Ovary (tissue), 3 donors: ENCODE data around the gene C2orf80.

Source experiments
- POLR2A ChIP-seq: fragments of 450-650 bp; IDR thresholded peaks from one replicate; pipeline ENCODE4 v1.6.1; 2017; ENCODE audit warnings: antibody characterized with exemption, mild to moderate bottlenecking, moderate library complexity
- TF ChIP-seq, protein P1 (sequence below), 3 donors: fragments of 450-650 bp in 2 of 3; fragments of 200-600 bp in 1 of 3; IDR thresholded peaks; one replicate each; pipeline versions ENCODE4 v1.5.1 to v1.8.0; 2016 to 2022; ENCODE audit warnings: antibody characterized with exemption in 3 of 3, mild to moderate bottlenecking in 1 of 3
- donor health status: DM: no; HTN: no; CAD: no.

DNA sequence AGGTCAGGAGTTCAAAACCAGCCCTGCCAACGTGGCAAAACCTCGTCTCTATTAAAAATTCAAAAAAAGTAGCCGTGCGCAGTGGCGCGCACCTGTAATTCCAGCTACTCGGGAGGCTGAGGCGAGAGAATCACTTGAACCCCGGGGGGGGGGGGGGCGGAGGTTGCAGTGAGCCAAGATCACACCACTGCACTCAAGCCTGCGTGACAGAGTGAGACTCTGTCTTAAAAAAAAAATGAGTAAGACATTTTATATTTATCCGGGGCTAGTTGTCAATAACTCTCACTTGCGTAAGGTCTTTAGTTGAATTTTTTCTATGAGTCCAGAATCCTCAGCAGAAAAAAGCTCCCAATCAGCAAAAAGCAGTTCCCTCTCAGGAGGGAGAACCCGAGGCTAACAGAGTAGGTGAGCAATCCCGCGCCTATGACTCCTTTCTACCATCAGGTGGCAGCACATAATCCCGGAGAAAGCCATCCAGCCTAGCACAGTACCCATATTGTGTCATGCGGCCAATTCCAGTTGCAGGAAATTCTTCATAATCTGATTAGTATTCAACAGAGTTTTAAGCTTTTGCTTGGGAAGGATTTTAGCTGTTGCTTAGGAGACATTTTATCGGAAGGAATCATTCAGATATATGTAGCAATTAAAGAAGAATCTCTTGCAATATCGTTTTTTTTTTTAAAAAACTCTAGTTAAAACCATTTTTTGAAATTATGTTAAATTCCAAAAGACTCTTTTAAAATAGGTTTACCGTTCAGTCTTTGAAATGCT lies 14.6 kb downstream of the C2orf80 start:
- TF ChIP-seq, protein P1, sequence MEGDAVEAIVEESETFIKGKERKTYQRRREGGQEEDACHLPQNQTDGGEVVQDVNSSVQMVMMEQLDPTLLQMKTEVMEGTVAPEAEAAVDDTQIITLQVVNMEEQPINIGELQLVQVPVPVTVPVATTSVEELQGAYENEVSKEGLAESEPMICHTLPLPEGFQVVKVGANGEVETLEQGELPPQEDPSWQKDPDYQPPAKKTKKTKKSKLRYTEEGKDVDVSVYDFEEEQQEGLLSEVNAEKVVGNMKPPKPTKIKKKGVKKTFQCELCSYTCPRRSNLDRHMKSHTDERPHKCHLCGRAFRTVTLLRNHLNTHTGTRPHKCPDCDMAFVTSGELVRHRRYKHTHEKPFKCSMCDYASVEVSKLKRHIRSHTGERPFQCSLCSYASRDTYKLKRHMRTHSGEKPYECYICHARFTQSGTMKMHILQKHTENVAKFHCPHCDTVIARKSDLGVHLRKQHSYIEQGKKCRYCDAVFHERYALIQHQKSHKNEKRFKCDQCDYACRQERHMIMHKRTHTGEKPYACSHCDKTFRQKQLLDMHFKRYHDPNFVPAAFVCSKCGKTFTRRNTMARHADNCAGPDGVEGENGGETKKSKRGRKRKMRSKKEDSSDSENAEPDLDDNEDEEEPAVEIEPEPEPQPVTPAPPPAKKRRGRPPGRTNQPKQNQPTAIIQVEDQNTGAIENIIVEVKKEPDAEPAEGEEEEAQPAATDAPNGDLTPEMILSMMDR (IDR thresholded peaks at IDR 0.05), result peak; percentile 47 to 69 (median 65)
- TF ChIP-seq POLR2A, result no peak
